ENCODE data around the gene TDRD7. TPM values are rescaled to one million over a fixed set of nuclear protein-coding genes. Genes with fewer than 3 reads are reported as not detected.
A peak's percentile ranks its signal among the peaks of the same experiment; 100 is the strongest.

Gene TDRD7
- total RNA-seq, 2 donors from 2014 or later = 9.3 to 18.0 TPM

GRCh38 chr9:97511655-97512427, 99.9 kb downstream of the TDRD7 start:
- H3K36me3 ChIP-seq = no peaks in the 10 kb centered on the region

GRCh38 chr9:97512966-97513560, 101.2 kb downstream of the TDRD7 start:
- no peak for DNase-seq (ENCODE audit: low spot score)
- Histone ChIP-seq H3K27me3 (replicated peaks; ENCODE audit: insufficient read depth) (no peaks in the 10 kb centered on the region), H3K36me3 (no peaks in the 10 kb centered on the region), H3K4me1 (replicated peaks) (peaks cover under 1% of the 10 kb centered on the region), H3K4me3 (no peak overlapping the region), H3K27ac (no peak overlapping the region), H3K9me3 (no peaks in the 10 kb centered on the region)
- intact Hi-C loops (cut with DNase I) = no loop called here
- no peak for TF ChIP-seq POLR2AphosphoS5 (IDR thresholded peaks at IDR 0.05)
- no peak for TF ChIP-seq POLR2A (IDR thresholded peaks at IDR 0.05)
- TF ChIP-seq CTCF (IDR thresholded peaks at IDR 0.05) = no peak
- WGBS = 86% methylated on average over 8 of the region's 8 CpGs

More at GRCh38 chr9:97511655-97512427, 99.9 kb downstream of the TDRD7 start:
- Histone ChIP-seq H3K4me3 (no peak overlapping the region), H3K27ac (peak overlapping the region in 1 of 2 donors; percentile 10), H3K4me1 (replicated peaks) (no peaks in the 10 kb centered on the region), H3K27me3 (replicated peaks; ENCODE audit: insufficient read depth) (no peaks in the 10 kb centered on the region), H3K9me3 (no peaks in the 10 kb centered on the region)
- no peak for DNase-seq (ENCODE audit: low spot score)
- intact Hi-C loops (cut with DNase I) = no loop called here
- no peak for TF ChIP-seq POLR2AphosphoS5 (IDR thresholded peaks at IDR 0.05)
- no peak for TF ChIP-seq POLR2A (IDR thresholded peaks at IDR 0.05)
- no peak for TF ChIP-seq CTCF (IDR thresholded peaks at IDR 0.05)
- WGBS = 87% methylated on average over 6 of the region's 6 CpGs

- Histone ChIP-seq H3K36me3 (no peaks in the 10 kb centered on the region), H3K4me1 (replicated peaks) (peaks cover 6% of the 10 kb centered on the region), H3K27ac (no peak overlapping the region), H3K27me3 (replicated peaks; ENCODE audit: insufficient read depth) (no peaks in the 10 kb centered on the region), H3K4me3 (no peak overlapping the region), H3K9me3 (no peaks in the 10 kb centered on the region)
- DNase-seq (ENCODE audit: low spot score) = no peak
- intact Hi-C loops (cut with DNase I) = no loop called here
- no peak for TF ChIP-seq POLR2AphosphoS5 (IDR thresholded peaks at IDR 0.05)
- no peak for TF ChIP-seq POLR2A (IDR thresholded peaks at IDR 0.05)
- no peak for TF ChIP-seq CTCF (IDR thresholded peaks at IDR 0.05)
- 91% methylated on average over 9 of the region's 9 CpGs for WGBS
Observed at GRCh38 chr9:97514531-97514930, 102.6 kb downstream of the TDRD7 start.

GRCh38 chr9:97515662-97516061, 103.8 kb downstream of the TDRD7 start:
- TF ChIP-seq POLR2A (IDR thresholded peaks at IDR 0.05) (no peak), CTCF (IDR thresholded peaks at IDR 0.05) (no peak), POLR2AphosphoS5 (IDR thresholded peaks at IDR 0.05) (no peak)
- 59% methylated on average over 6 of the region's 6 CpGs for whole genome bisulfite sequencing
- peaks cover 6% of the 10 kb centered on the region for H3K4me1 ChIP-seq (replicated peaks)
- no peak overlapping the region for H3K27ac ChIP-seq
- H3K9me3 ChIP-seq = no peaks in the 10 kb centered on the region
- no peaks in the 10 kb centered on the region for H3K36me3 ChIP-seq
- no peaks in the 10 kb centered on the region for H3K27me3 ChIP-seq (replicated peaks; ENCODE audit: insufficient read depth)
- DNase-seq (ENCODE audit: low spot score) = no peak
- intact Hi-C loops (cut with DNase I) = loop anchor here (5.0 kb wide), 1 partner anchor 42 kb away; no protein-coding TSS in a partner anchor
- H3K4me3 ChIP-seq = no peak overlapping the region

All from prostate gland (tissue), 2 donors.